ENCODE results near the gene C22orf31.

DNA sequence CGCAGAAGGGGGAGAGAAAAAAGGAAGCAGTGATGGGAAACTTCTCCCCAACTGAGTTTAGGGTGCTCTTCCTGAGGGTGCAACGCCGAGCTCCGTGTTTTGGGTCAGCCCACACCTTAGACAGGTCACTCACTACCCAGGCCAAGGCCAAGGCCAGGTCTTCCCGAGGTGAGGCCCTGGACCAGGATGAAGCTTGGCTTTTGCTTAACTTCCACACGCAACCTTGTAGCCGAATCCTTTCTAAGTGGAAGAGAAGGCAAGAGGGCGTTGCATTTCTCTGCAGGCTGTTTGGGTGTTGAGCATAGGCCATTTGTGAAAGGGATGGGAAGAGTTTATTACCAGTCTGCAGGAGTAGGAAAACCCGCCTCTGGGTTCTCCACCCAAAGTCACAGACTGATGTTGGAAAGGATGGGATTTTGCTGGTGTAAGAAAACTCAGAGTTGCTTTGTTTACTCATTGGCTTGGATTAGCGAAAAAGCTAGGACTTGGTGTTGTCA is 12.7 kb upstream of the C22orf31 start:
- TF ChIP-seq, protein P1, sequence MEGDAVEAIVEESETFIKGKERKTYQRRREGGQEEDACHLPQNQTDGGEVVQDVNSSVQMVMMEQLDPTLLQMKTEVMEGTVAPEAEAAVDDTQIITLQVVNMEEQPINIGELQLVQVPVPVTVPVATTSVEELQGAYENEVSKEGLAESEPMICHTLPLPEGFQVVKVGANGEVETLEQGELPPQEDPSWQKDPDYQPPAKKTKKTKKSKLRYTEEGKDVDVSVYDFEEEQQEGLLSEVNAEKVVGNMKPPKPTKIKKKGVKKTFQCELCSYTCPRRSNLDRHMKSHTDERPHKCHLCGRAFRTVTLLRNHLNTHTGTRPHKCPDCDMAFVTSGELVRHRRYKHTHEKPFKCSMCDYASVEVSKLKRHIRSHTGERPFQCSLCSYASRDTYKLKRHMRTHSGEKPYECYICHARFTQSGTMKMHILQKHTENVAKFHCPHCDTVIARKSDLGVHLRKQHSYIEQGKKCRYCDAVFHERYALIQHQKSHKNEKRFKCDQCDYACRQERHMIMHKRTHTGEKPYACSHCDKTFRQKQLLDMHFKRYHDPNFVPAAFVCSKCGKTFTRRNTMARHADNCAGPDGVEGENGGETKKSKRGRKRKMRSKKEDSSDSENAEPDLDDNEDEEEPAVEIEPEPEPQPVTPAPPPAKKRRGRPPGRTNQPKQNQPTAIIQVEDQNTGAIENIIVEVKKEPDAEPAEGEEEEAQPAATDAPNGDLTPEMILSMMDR (IDR thresholded peaks at IDR 0.05), result no peak
- no peak for TF ChIP-seq POLR2A (IDR thresholded peaks at IDR 0.05)
